ENCODE measurements around the gene MDM2.
"Not testable (repeated sequence)": the region's sequence is repeated elsewhere in the genome, so short reads cannot be mapped to it uniquely, and the experiment has no call there.

The MDM2 gene

GRCh38 chr12:68788554-68789143, 19.3 kb upstream of the MDM2 start:
- no peak for DNase-seq

DNA sequence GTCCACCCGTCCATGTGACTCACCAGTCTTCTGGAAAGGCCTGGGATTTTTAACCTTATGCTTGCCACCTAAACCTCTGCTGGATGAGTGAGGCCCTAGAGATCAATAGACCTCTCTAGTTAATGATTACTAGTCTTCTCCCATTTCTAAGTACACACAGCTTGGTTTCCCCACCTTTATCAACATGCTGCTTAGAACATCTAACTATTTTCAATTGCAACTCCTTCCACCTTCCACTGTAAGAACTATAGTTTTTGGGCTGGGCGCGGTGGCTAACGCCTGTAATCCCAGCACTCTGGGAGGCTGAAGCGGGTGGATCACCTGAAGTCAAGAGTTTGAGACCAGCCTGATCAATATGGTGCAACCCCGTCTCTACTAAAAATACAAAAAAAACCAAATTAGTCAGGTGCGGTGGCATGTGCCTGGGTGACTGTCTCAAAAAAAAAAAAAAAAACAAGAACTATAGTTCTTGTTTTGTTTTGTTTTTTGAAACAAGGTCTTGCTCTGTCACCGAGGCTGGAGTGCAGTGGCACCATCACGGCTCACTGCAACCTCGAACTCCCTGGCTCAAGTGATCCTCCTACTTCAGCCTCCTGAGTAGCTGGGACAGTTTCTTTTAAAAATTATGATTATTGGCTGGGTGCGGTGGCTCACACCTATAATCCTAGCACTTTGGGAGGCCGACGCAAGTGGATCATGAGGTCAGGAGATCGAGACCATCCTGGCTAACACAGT, 18.7 kb upstream of the MDM2 start:
- DNase-seq: no peak

GRCh38 chr12:68790081-68790951, 17.7 kb upstream of the MDM2 start:
- DNase-seq: no peak

DNA sequence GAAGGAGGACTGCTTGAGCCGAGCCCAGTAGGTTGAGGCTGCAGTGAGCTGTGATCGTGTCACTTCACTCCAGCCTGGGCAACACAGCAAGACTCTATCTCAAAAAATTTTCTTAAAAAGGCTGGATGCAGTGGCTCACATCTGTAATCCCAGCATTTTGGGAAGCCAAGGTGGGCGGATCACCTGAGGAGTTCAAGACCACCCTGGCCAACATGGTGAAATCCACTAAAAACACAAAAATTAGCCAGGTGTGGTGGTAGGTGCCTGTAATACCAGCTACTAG, 17.1 kb upstream of the MDM2 start:
- DNase-seq: no peak

DNA sequence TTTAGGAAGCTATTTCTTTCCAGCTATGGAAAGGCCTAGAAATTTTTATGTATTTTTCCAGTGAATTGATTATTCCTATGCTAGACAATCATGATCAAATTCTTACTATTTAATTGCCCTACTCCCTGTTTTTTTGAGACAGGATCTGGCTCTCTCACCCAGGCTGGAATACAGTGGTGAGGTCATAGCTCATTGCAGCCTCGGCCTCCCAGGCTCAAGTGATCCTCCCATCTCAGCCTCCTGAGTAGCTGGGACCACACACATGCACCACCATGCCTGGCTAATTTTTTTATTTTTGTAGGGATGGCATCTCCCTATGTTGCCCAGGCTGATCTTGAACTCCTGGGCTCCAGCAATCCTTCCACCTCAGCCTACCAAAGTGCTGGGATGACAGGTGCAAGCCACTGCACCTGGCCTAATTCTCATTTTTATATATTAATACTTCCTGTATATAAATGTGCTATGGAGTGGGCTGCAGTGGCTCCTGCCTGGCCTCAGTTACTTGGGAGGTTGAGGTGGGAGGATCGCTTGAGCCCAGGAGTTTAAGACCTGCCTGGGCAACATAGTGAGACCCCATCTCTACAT, 16.0 kb upstream of the MDM2 start:
- DNase-seq: no peak

DNA sequence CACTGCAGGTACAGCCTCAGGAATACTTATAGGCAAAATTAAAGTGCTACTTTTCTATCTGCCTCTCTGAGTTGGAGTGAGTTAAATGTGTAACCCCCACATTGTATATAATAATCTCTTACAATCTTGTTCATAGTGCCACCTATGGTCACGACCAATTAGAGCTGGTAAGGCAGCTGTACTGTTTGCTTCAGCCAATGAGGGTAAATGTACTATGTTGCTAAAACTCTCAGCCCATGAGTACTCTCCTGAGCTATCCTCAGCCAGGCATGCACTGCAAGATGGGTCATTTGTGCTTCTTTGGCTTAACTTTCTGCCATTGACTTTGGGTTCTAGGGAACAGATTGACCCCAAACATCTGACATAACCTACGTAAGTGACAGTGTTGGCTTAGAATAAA, 15.0 kb upstream of the MDM2 start:
- peak; percentile 26 for DNase-seq

DNA sequence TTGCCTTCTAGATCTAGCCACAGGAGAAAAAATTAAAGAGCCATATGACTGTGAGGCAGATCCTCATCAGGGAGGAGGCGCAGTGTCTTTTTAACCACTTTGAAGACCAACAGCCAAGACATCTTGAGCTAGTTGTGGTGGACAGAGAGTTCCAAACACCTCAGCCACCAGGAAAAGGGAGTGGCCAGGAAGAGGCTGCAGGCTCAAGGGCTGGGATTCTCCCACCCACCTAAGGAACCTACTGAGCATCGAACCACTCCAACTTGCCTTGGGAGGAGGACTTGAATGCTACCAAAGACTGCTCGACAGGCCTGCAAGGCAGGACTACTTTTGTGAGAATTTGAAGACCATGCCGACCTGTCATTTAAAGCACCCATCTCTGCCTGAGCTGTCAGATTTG, 14.5 kb upstream of the MDM2 start:
- no peak for DNase-seq

DNA sequence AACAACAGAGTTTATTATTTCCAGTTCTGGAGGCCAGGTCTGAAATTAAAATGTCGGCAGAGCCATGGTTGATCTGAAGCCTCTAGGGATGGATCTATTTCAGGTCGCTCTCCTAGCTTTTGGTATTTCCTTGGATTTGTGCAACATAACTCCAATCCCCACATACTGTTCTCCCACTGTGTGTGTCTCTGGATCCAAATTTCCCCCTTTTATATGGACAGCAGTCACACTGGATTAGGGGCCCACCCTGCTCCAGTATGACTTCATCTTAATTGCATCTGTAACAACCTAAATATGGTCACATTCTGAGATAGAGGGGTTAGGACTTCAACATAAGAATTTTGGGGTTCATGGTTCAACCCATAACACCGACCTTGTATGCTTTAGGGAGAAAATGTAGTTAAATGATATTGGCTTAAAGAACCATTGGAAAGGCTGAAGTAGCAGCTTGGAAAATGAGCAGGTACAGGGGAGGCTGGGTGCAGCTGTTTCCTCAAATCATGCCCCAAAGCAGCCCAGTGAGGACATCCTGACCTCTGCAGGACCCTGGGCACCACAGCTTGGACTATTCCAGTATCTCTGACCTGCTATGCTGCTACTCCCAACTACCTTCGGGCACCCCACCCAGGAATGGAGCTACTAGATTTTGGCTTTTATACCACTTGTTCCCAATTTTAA, 13.9 kb upstream of the MDM2 start:
- no peak for DNase-seq

GRCh38 chr12:68794653-68795251, 13.2 kb upstream of the MDM2 start:
- peak; percentile 64 for DNase-seq

- no peak for DNase-seq
These were observed 11.6 kb upstream of the MDM2 start for GRCh38 chr12:68796399-68796798.

GRCh38 chr12:68798882-68799234, 9.1 kb upstream of the MDM2 start:
- DNase-seq: no peak

- no peak for DNase-seq
These were observed 7.7 kb upstream of the MDM2 start for GRCh38 chr12:68800294-68800693.

DNA sequence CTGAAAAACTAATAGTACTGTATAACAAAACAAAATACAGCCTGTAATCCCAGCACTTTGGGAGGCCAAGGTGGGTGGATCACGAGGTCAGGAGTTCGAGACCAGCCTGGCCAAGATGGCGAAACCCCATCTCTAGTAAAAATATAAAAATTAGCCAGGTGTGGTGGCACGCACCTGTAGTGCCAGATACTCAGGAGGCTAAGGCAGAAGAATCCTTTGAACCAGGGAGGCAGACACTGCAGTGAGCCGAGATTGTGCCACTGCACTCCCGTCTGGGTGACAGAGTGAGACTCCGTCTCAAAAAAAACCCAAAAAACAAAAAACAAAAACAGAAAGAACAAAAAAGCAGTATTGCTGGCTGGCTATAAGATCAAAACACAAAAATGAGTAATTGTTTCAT, 6.9 kb upstream of the MDM2 start:
- not testable (repeated sequence) for DNase-seq

DNA sequence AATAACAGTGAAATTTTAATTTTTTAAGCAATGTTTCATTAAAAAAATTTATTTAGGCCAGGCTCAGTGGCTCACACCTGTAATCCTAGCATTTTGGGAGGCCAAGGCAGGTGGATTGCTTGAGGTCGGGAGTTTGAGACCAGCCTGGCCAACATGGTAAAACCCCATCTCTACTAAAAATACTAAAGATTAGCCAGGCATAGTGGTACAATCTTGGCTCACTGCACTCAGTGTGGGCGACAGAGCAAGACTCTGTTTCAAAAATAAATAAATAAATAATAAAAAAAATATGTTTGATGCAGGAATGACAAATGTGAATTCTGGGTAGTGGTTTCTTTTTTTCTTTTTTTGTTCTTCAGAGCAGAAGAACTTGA, 5.6 kb upstream of the MDM2 start:
- not testable (repeated sequence) for DNase-seq

GRCh38 chr12:68802911-68803651, 4.9 kb upstream of the MDM2 start:
- peak; percentile 38 for DNase-seq

GRCh38 chr12:68803948-68804656, 3.9 kb upstream of the MDM2 start:
- DNase-seq: no peak

GRCh38 chr12:68804657-68805591, 3.1 kb upstream of the MDM2 start:
- DNase-seq: no peak

- DNase-seq: peak; percentile 12
These were observed 2.3 kb upstream of the MDM2 start for GRCh38 chr12:68805592-68806120.

- no peak for DNase-seq
These were observed 1.3 kb upstream of the MDM2 start for GRCh38 chr12:68806488-68807237.
